HCT116 (cell line): Measurements from ENCODE around the gene CSF3R. TPM values are rescaled to one million over a fixed set of nuclear protein-coding genes. Genes with fewer than 3 reads are reported as not detected.

ENCODE experiments used
- ATAC-seq: fragments of 200-7000 bp; cut with Tn5 transposase; 2 replicates; pipeline ENCODE4 v1.9.1; 2020; ENCODE audit warnings: mild to moderate bottlenecking, moderate library complexity
- BruUV-seq: library from RNA; stranded (reverse); fragments of 400-500 nt; replicated peaks from 2 replicates; lab custom pipeline; 2021; lab: Mats Ljungman, UMichigan
- CTCF ChIA-PET: fragments of 300-600 bp; sonication (Branson Sonifier 250); formaldehyde crosslinking; loops from one replicate; lab custom pipeline; 2021; ENCODE audit warnings: antibody characterized with exemption; lab: Charles Lee
- POLR2A ChIA-PET: fragments of 300-600, 350-600 bp; sonication (Branson Sonifier 250); formaldehyde crosslinking; loops from one replicate; lab custom pipeline; 2021; ENCODE audit warnings: antibody characterized with exemption; lab: Charles Lee
- RAD21 ChIA-PET, 2 experiments: fragments of 300-600 bp; sonication (Branson Sonifier 250); formaldehyde crosslinking; loops; one replicate each; lab custom pipeline; 2023; ENCODE audit warnings: low total read pairs in 2 of 2; ENCODE audit not compliant: uncharacterized antibody in 2 of 2, unreplicated experiment in 2 of 2, low non-redundant PET in 1 of 2; lab: Charles Lee
- DNase-seq: peaks from one replicate; pipeline ENCODE4 v3.0.0-alpha.2; 2010; ENCODE audit warnings: low read depth, low spot score
- H2AFZ ChIP-seq: fragments of 200-600 bp; shearing (Covaris generic), sonication (generic); 2 replicates; pipeline ENCODE4 v1.6.1; 2017; ENCODE audit warnings: low read depth, mixed run types, mixed read lengths, antibody characterized with exemption, low read length; ENCODE audit not compliant: poor library complexity, severe bottlenecking
- H3K27ac ChIP-seq: 2 replicates; pipeline ENCODE4 v1.5.1; 2012; ENCODE audit warnings: low read depth, low read length
- H3K27me3 ChIP-seq: fragments of 200-600 bp; sonication (generic); 2 replicates; pipeline ENCODE4 v1.6.1; 2016; ENCODE audit warnings: mixed run types, low read length, mixed read lengths; ENCODE audit not compliant: insufficient read depth
- H3K36me3 ChIP-seq, 2 experiments: fragments of 200-500 bp in 1 of 2; fragments of 200-600 bp in 1 of 2; sonication (Bioruptor generic) in 1 of 2; sonication (generic) in 1 of 2; 2 replicates each; pipeline versions ENCODE4 v1.5.1 to v1.6.1; 2014 to 2016; ENCODE audit warnings: low read length in 2 of 2, inconsistent platforms in 1 of 2, mixed read lengths in 1 of 2, mixed run types in 1 of 2; ENCODE audit not compliant: insufficient read depth in 2 of 2, control insufficient read depth in 1 of 2
- H3K4me1 ChIP-seq, 2 experiments: fragments of 200-600 bp in 1 of 2; sonication (generic) in 1 of 2; 2 replicates each; pipeline versions ENCODE4 v1.5.1 to v1.6.1; 2012 to 2017; ENCODE audit warnings: low read length in 2 of 2, inconsistent platforms in 1 of 2, mild to moderate bottlenecking in 1 of 2, mixed read lengths in 1 of 2, mixed run types in 1 of 2, moderate library complexity in 1 of 2; ENCODE audit not compliant: insufficient read depth in 2 of 2, control insufficient read depth in 1 of 2
- H3K4me2 ChIP-seq: fragments of 200-600 bp; sonication (generic); 2 replicates; pipeline ENCODE4 v1.6.1; 2017; ENCODE audit warnings: mixed run types, low read length, mixed read lengths
- H3K4me3 ChIP-seq, 2 experiments: fragments of 200-600 bp in 1 of 2; sonication (generic) in 1 of 2; replicated peaks in 1 of 2; 2 replicates each; pipeline ENCODE4 v1.5.1; 2011 to 2016; ENCODE audit warnings: low read length in 2 of 2, control low read depth in 1 of 2, low read depth in 1 of 2, mild to moderate bottlenecking in 1 of 2, mixed read lengths in 1 of 2, mixed run types in 1 of 2
- H3K79me2 ChIP-seq: fragments of 200-600 bp; sonication (generic); 2 replicates; pipeline ENCODE4 v1.6.1; 2017; ENCODE audit warnings: mild to moderate bottlenecking, mixed run types, low read length, moderate library complexity, mixed read lengths; ENCODE audit not compliant: insufficient read depth
- H3K9ac ChIP-seq: fragments of 200-600 bp; sonication (generic); 2 replicates; pipeline ENCODE4 v1.6.1; 2016; ENCODE audit warnings: low read length, mixed read lengths
- H3K9me2 ChIP-seq: fragments of 200-600 bp; sonication (generic), shearing (Covaris generic); 2 replicates; pipeline ENCODE4 v1.6.1; 2017; ENCODE audit warnings: mixed run types, mild to moderate bottlenecking, moderate library complexity; ENCODE audit not compliant: insufficient read depth
- H3K9me3 ChIP-seq, 2 experiments: fragments of 200-500 bp in 1 of 2; fragments of 200-600 bp in 1 of 2; sonication (Bioruptor generic) in 1 of 2; sonication (generic) in 1 of 2; 2 replicates each; pipeline ENCODE4 v1.6.1; 2014 to 2017; ENCODE audit warnings: low read length in 2 of 2, mixed read lengths in 2 of 2, inconsistent platforms in 1 of 2, low read depth in 1 of 2, mild to moderate bottlenecking in 1 of 2, mixed run types in 1 of 2, moderate library complexity in 1 of 2; ENCODE audit not compliant: control insufficient read depth in 1 of 2, insufficient read depth in 1 of 2
- H4K20me1 ChIP-seq: fragments of 200-600 bp; sonication (generic), shearing (Covaris generic); 2 replicates; pipeline ENCODE4 v1.6.1; 2017; ENCODE audit warnings: mixed run types, mild to moderate bottlenecking, moderate library complexity; ENCODE audit not compliant: insufficient read depth
- ATF3 ChIP-seq: IDR thresholded peaks from 2 replicates; pipeline ENCODE4 v1.6.1; 2012
- CEBPB ChIP-seq: IDR thresholded peaks from 2 replicates; pipeline ENCODE4 v1.6.1; 2012; ENCODE audit warnings: low read depth
- CTCF ChIP-seq, 3 experiments: fragments of 200-600 bp in 1 of 3; sonication (generic) in 1 of 3; IDR thresholded peaks in 2 of 3; conservative IDR thresholded peaks in 1 of 3; 2 replicates each; pipeline ENCODE4 v1.5.1; 2012 to 2017; ENCODE audit warnings: low read depth in 2 of 3, low read length in 2 of 3, antibody characterized with exemption in 1 of 3, borderline replicate concordance in 1 of 3, control low read depth in 1 of 3, mild to moderate bottlenecking in 1 of 3, mixed read lengths in 1 of 3, mixed run types in 1 of 3, moderate library complexity in 1 of 3; ENCODE audit not compliant: insufficient read depth in 1 of 3
- EGR1 ChIP-seq: IDR thresholded peaks from 2 replicates; pipeline ENCODE4 v1.6.1; 2012; ENCODE audit warnings: low read depth
- ELF1 ChIP-seq: IDR thresholded peaks from 2 replicates; pipeline ENCODE4 v1.6.1; 2012; ENCODE audit warnings: low read depth, borderline replicate concordance
- EZH2 ChIP-seq: fragments of 200-600 bp; sonication (generic); IDR thresholded peaks from 2 replicates; pipeline ENCODE4 v1.6.1; 2017; ENCODE audit warnings: antibody characterized with exemption, mixed run types
- EZH2phosphoT487 ChIP-seq: fragments of 200-600 bp; IDR thresholded peaks from 2 replicates; pipeline ENCODE4 v1.6.1; 2018; ENCODE audit warnings: antibody characterized with exemption, borderline replicate concordance
- FOSL1 ChIP-seq: IDR thresholded peaks from 2 replicates; pipeline ENCODE4 v1.6.1; 2012; ENCODE audit warnings: low read depth
- MAX ChIP-seq: IDR thresholded peaks from 2 replicates; pipeline ENCODE4 v1.6.1; 2012
- POLR2A ChIP-seq: IDR thresholded peaks from 2 replicates; pipeline ENCODE4 v1.7.0; 2011; ENCODE audit warnings: borderline replicate concordance; ENCODE audit not compliant: insufficient read depth, insufficient read length; ENCODE audit errors: extremely low read depth
- POLR2AphosphoS5 ChIP-seq: IDR thresholded peaks from 2 replicates; pipeline ENCODE4 v1.6.1; 2011; ENCODE audit warnings: mild to moderate bottlenecking, low read depth, low read length, moderate library complexity
- RAD21 ChIP-seq: IDR thresholded peaks from 2 replicates; pipeline ENCODE4 v1.6.1; 2012; ENCODE audit warnings: low read depth, mild to moderate bottlenecking
- SIN3A ChIP-seq: IDR thresholded peaks from 2 replicates; pipeline ENCODE4 v1.6.1; 2012; ENCODE audit warnings: low read depth
- YY1 ChIP-seq: IDR thresholded peaks from 2 replicates; pipeline ENCODE4 v1.6.1; 2011; ENCODE audit warnings: low read length, low read depth, moderate library complexity, mild to moderate bottlenecking; ENCODE audit not compliant: insufficient replicate concordance; ENCODE audit errors: extremely low read depth
- ZBTB33 ChIP-seq: IDR thresholded peaks from 2 replicates; pipeline ENCODE4 v1.6.1; 2011; ENCODE audit warnings: mild to moderate bottlenecking, low read length, moderate library complexity; ENCODE audit not compliant: insufficient replicate concordance; ENCODE audit errors: extremely low read depth
- intact Hi-C: fragments of 100-400 bp; cut with micrococcal nuclease; formaldehyde crosslinking; loops from 2 replicates; pipeline ENCODE4 v1.10.0; 2022
- total RNA-seq: library from RNA; stranded (reverse); gene quantifications from one replicate; pipeline ENCODE4 v1.2.1, GENCODE V29; 2021; ENCODE audit not compliant: unreplicated experiment

The CSF3R gene
- total RNA-seq, 1 experiment from 2014 or later: 0.32 TPM

GRCh38 chr1:36453051-36453450 lies 29.7 kb downstream of the CSF3R start:
- CTCF ChIA-PET: no interaction called here
- no peak overlapping the region for H3K9ac ChIP-seq
- H3K9me2 ChIP-seq: no peaks in the 10 kb centered on the region
- no TSS peak for BruUV-seq
- H3K27me3 ChIP-seq: no peaks in the 10 kb centered on the region
- H2AFZ ChIP-seq: no peak overlapping the region
- no peaks in the 10 kb centered on the region for H4K20me1 ChIP-seq
- TF ChIP-seq FOSL1: no peak
- TF ChIP-seq EGR1: no peak
- no peak for TF ChIP-seq EZH2phosphoT487
- TF ChIP-seq YY1: no peak
- TF ChIP-seq ATF3: no peak
- no peak for TF ChIP-seq ELF1
- no peak for TF ChIP-seq CTCF (IDR thresholded peaks at IDR 0.05 in 2 of 3, conservative IDR thresholded peaks at IDR 0.05 in 1 of 3; ENCODE audit: borderline replicate concordance in 1 of 3, insufficient read depth in 1 of 3, low read depth in 2 of 3, low read length in 2 of 3)
- no peak for TF ChIP-seq POLR2A
- TF ChIP-seq CEBPB: no peak
- TF ChIP-seq MAX: no peak
- TF ChIP-seq EZH2: no peak
- TF ChIP-seq SIN3A: no peak
- no peak for TF ChIP-seq ZBTB33
- TF ChIP-seq RAD21: no peak
- no peak for TF ChIP-seq POLR2AphosphoS5
- no peaks in the 10 kb centered on the region for H3K9me3 ChIP-seq
- no peaks in the 10 kb centered on the region for H3K79me2 ChIP-seq
- intact Hi-C loops: no loop called here
- H3K4me3 ChIP-seq: no peak overlapping the region
- no peak for DNase-seq
- POLR2A ChIA-PET: no interaction called here
- RAD21 ChIA-PET: no interaction called here
- H3K36me3 ChIP-seq: peaks cover 17 to 32% of the 10 kb centered on the region in 2 experiments; a peak in 3 of 4 replicates
- ATAC-seq: no peak
- peaks cover 3 to 16% of the 10 kb centered on the region in 2 experiments; a peak in 2 of 4 replicates for H3K4me1 ChIP-seq
- no peak overlapping the region for H3K4me2 ChIP-seq
- H3K27ac ChIP-seq: no peak overlapping the region
